A549 (cell line): ENCODE results near the gene AMELY. TPM values are rescaled to one million over a fixed set of nuclear protein-coding genes. Genes with fewer than 3 reads are reported as not detected.

ENCODE experiments used
- ATAC-seq, 2 experiments: fragments of 200-7000 bp in 1 of 2; fragments of >200 bp in 1 of 2; cut with Nextera tagmentation in 1 of 2; cut with Tn5 transposase in 1 of 2; 3 replicates each; pipeline versions ENCODE4 v1.8.0 to v1.9.1; 2018 to 2020; ENCODE audit warnings: mild to moderate bottlenecking in 1 of 2, moderate library complexity in 1 of 2
- CTCF ChIA-PET: fragments of 300-600 bp; sonication (Branson Sonifier 250); formaldehyde crosslinking; extraction: SDS; loops from one replicate; lab custom pipeline; 2021; ENCODE audit warnings: antibody characterized with exemption, inconsistent platforms; lab: Yijun Ruan, JAX
- POLR2A ChIA-PET: fragments of 350-600 bp; formaldehyde crosslinking; extraction: SDS; loops from one replicate; lab custom pipeline; 2021; ENCODE audit warnings: antibody characterized with exemption, inconsistent platforms; lab: Yijun Ruan, JAX
- DNase-seq, 2 experiments: peaks; one replicate each; pipeline versions ENCODE4 v3.0.0 to v3.0.0-alpha.2; 2011 to 2016; ENCODE audit warnings: low read depth in 1 of 2, low spot score in 1 of 2
- FAIRE-seq: peaks from 2 replicates; lab custom pipeline; 2011; peaks lifted over from hg19 to GRCh38; lab: Jason Lieb, UNC
- H3K27ac ChIP-seq, 2 experiments: fragments of >200 bp; sonication (Bioruptor Twin); formaldehyde crosslinking; 3 replicates each; pipeline ENCODE4 v1.5.1; 2016 to 2017
- H3K4me1 ChIP-seq: fragments of >200 bp; sonication (Bioruptor Twin); formaldehyde crosslinking; 3 replicates; pipeline ENCODE4 v1.6.1; 2016
- H3K4me2 ChIP-seq: fragments of >200 bp; sonication (Bioruptor Twin); formaldehyde crosslinking; 3 replicates; pipeline ENCODE4 v1.6.1; 2016
- H3K4me3 ChIP-seq: fragments of >200 bp; sonication (Bioruptor Twin); formaldehyde crosslinking; 3 replicates; pipeline ENCODE4 v1.5.1; 2016
- H3K9me3 ChIP-seq: fragments of >200 bp; sonication (Bioruptor Twin); formaldehyde crosslinking; 3 replicates; pipeline ENCODE4 v1.6.1; 2016
- CBX2 ChIP-seq: fragments of 200-600 bp; sonication (generic); IDR thresholded peaks from 2 replicates; pipeline ENCODE4 v1.6.1; 2016; ENCODE audit warnings: low read depth, mild to moderate bottlenecking, borderline replicate concordance
- EHMT2 ChIP-seq: fragments of 200-600 bp; sonication (generic); IDR thresholded peaks from 2 replicates; pipeline ENCODE4 v1.6.1; 2016; ENCODE audit warnings: antibody characterized with exemption, low read depth, mild to moderate bottlenecking, moderate library complexity
- EP300 ChIP-seq, 2 experiments: fragments of >200 bp; sonication (Bioruptor Twin); formaldehyde crosslinking; IDR thresholded peaks; 2 replicates in 1 of 2; 3 replicates in 1 of 2; pipeline ENCODE4 v1.6.1; 2016 to 2017
- HDAC2 ChIP-seq: fragments of 200-600 bp; sonication (generic); IDR thresholded peaks from 2 replicates; pipeline ENCODE4 v1.6.1; 2016
- HEYL ChIP-seq: fragments of 250-450 bp; sonication (Bioruptor Pico); IDR thresholded peaks from 2 replicates; pipeline ENCODE4 v1.8.0; 2021; ENCODE audit warnings: mild to moderate bottlenecking, moderate library complexity
- HOXB13 ChIP-seq: fragments of 250-450 bp; sonication (Bioruptor Pico); IDR thresholded peaks from 2 replicates; pipeline ENCODE4 v1.5.0; 2020; ENCODE audit warnings: low read depth, mild to moderate bottlenecking, moderate library complexity
- JUN ChIP-seq, 2 experiments: fragments of >200 bp; sonication (Bioruptor Twin); formaldehyde crosslinking; IDR thresholded peaks; 2 replicates in 1 of 2; 3 replicates in 1 of 2; pipeline ENCODE4 v1.6.1; 2016 to 2017
- KDM1A ChIP-seq: fragments of 200-600 bp; sonication (generic); IDR thresholded peaks from 2 replicates; pipeline ENCODE4 v1.6.1; 2016; ENCODE audit warnings: low read depth, mild to moderate bottlenecking
- PBX3 ChIP-seq: IDR thresholded peaks from 2 replicates; pipeline ENCODE4 v1.6.1; 2012
- POLR2A ChIP-seq: IDR thresholded peaks from 2 replicates; pipeline ENCODE4 v1.6.1; 2012; ENCODE audit warnings: mild to moderate bottlenecking, low read length
- RAD21 ChIP-seq, 2 experiments: fragments of >200 bp in 1 of 2; sonication (Bioruptor Twin) in 1 of 2; formaldehyde crosslinking in 1 of 2; IDR thresholded peaks in 1 of 2; conservative IDR thresholded peaks in 1 of 2; 2 replicates in 1 of 2; 3 replicates in 1 of 2; pipeline ENCODE4 v1.6.1; 2012 to 2018; ENCODE audit warnings: inconsistent platforms in 1 of 2
- RNF2 ChIP-seq: fragments of 200-600 bp; sonication (generic); IDR thresholded peaks from 2 replicates; pipeline ENCODE4 v1.6.1; 2016; ENCODE audit warnings: low read depth, mild to moderate bottlenecking, antibody characterized with exemption, moderate library complexity, borderline replicate concordance
- TFCP2L1 ChIP-seq: fragments of 250-450 bp; sonication (Bioruptor Pico); IDR thresholded peaks from 2 replicates; pipeline ENCODE4 v1.5.0; 2021; ENCODE audit warnings: mild to moderate bottlenecking
- ZNF302 ChIP-seq: fragments of 250-450 bp; sonication (Bioruptor Pico); IDR thresholded peaks from 2 replicates; pipeline ENCODE4 v1.9.0; 2021; ENCODE audit warnings: inconsistent platforms, mild to moderate bottlenecking, moderate library complexity
- WGBS: methylation state at CpG from one replicate; pipeline ENCODE4 v1.1.6; 2017; ENCODE audit errors: missing lambda C conversion rate; 5-methylcytosine and 5-hydroxymethylcytosine counted together
- polyA plus RNA-seq, 4 experiments: library from polyadenylated mRNA; depleted of rRNA in 3 of 4; stranded (reverse); fragments of >200 nt; fragmentation: RNase III in 1 of 4; extraction: RNeasy Plus Mini Kit Qiagen cat#74134 plus additional on column Dnase treatment in 1 of 4; gene quantifications; 2 replicates in 3 of 4; 3 replicates in 1 of 4; pipeline ENCODE4 v1.2.3, GENCODE V29; 2011 to 2017
- TF ChIP-seq, protein P1 (sequence below): fragments of 250-450 bp; sonication (Bioruptor Pico); IDR thresholded peaks from 2 replicates; pipeline ENCODE4 v1.5.0; 2021; ENCODE audit warnings: mild to moderate bottlenecking, moderate library complexity, borderline replicate concordance
- TF ChIP-seq, protein P2 (sequence below): IDR thresholded peaks from 2 replicates; pipeline ENCODE4 v1.6.1; 2012; ENCODE audit warnings: low read depth, borderline replicate concordance
- TF ChIP-seq, protein P3 (sequence below): fragments of >200 bp; sonication (Bioruptor Twin); formaldehyde crosslinking; IDR thresholded peaks from 3 replicates; pipeline ENCODE4 v1.6.1; 2016

AMELY gene
- polyA plus RNA-seq, 2 of the 4 experiments (the other 2 are of a cell fraction): not detected

DNA sequence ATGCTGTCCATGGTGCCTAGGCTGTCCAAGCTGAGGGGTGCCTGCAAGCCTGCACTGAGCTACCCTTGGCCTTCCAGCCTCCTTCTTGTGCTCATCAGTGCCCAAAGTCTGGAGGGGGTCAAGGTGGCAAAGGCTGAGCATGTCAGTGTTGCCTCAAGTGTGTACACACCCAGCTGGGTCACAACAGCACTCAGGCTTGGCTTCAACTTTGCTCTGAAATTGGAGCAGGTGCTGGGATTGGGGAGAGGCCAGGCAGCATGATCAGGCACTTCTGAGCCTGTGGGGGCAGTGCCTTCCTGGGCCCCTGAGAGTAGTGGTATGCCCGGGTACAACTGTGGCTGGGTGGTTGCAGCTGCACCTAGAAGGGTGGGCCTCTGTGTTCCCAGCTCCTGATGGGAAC is 17.7 kb upstream of the AMELY start:
- CTCF ChIA-PET: no interaction called here
- ATAC-seq: no peak
- TF ChIP-seq HEYL (CRISPR knock-in tag) (no peak), HDAC2 (no peak), RAD21 (conservative IDR thresholded peaks at IDR 0.05 in 1 of 2, IDR thresholded peaks at IDR 0.05 in 1 of 2) (no peak), RNF2 (no peak), ZNF302 (no peak), HOXB13 (CRISPR knock-in tag) (no peak), EP300 (IDR thresholded peaks at IDR 0.05) (no peak), POLR2A (no peak), KDM1A (no peak), TFCP2L1 (CRISPR knock-in tag) (no peak)
- TF ChIP-seq, protein P1, sequence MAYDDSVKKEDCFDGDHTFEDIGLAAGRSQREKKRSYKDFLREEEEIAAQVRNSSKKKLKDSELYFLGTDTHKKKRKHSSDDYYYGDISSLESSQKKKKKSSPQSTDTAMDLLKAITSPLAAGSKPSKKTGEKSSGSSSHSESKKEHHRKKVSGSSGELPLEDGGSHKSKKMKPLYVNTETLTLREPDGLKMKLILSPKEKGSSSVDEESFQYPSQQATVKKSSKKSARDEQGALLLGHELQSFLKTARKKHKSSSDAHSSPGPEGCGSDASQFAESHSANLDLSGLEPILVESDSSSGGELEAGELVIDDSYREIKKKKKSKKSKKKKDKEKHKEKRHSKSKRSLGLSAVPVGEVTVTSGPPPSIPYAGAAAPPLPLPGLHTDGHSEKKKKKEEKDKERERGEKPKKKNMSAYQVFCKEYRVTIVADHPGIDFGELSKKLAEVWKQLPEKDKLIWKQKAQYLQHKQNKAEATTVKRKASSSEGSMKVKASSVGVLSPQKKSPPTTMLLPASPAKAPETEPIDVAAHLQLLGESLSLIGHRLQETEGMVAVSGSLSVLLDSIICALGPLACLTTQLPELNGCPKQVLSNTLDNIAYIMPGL (CRISPR knock-in tag): no peak
- TF ChIP-seq, all 56 proteins: peak for 0
- Histone ChIP-seq H3K27ac (no peak overlapping the region), H3K4me2 (no peak overlapping the region), H3K9me3 (no peaks in the 10 kb centered on the region), H3K4me3 (no peak overlapping the region), H3K4me1 (no peaks in the 10 kb centered on the region)
- WGBS: no CpG with 5 or more reads among the region's 1 CpG
- no peak for DNase-seq
- POLR2A ChIA-PET: no interaction called here
- no peak for FAIRE-seq

- no peak for ATAC-seq
- H3K9me3 ChIP-seq: no peaks in the 10 kb centered on the region
Observed at GRCh38 chrY:6928265-6928664, 16.7 kb upstream of the AMELY start.

GRCh38 chrY:6921061-6921460 is 9.5 kb upstream of the AMELY start:
- no peak overlapping the region for H3K4me3 ChIP-seq
- POLR2A ChIA-PET: no interaction called here
- H3K27ac ChIP-seq: no peak overlapping the region
- TF ChIP-seq PBX3 (no peak), HEYL (CRISPR knock-in tag) (no peak)
- TF ChIP-seq, protein P2, sequence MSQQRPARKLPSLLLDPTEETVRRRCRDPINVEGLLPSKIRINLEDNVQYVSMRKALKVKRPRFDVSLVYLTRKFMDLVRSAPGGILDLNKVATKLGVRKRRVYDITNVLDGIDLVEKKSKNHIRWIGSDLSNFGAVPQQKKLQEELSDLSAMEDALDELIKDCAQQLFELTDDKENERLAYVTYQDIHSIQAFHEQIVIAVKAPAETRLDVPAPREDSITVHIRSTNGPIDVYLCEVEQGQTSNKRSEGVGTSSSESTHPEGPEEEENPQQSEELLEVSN: no peak
- DNase-seq: no peak
- no peak for ATAC-seq
- H3K4me2 ChIP-seq: no peak overlapping the region
- WGBS: 0% methylated on average over 2 of the region's 2 CpGs
- FAIRE-seq: no peak
- CTCF ChIA-PET: no interaction called here
- no peaks in the 10 kb centered on the region for H3K9me3 ChIP-seq
- no peaks in the 10 kb centered on the region for H3K4me1 ChIP-seq

More at GRCh38 chrY:6928265-6928664, 16.7 kb upstream of the AMELY start:
- POLR2A ChIA-PET: no interaction called here
- no peaks in the 10 kb centered on the region for H3K4me1 ChIP-seq
- FAIRE-seq (no peak), DNase-seq (no peak)
- no peak overlapping the region for H3K27ac ChIP-seq
- TF ChIP-seq ZNF302 (no peak), CBX2 (no peak)
- H3K4me3 ChIP-seq: no peak overlapping the region
- no peak overlapping the region for H3K4me2 ChIP-seq
- 0% methylated on average over 3 of the region's 4 CpGs for WGBS
- CTCF ChIA-PET: no interaction called here

DNA sequence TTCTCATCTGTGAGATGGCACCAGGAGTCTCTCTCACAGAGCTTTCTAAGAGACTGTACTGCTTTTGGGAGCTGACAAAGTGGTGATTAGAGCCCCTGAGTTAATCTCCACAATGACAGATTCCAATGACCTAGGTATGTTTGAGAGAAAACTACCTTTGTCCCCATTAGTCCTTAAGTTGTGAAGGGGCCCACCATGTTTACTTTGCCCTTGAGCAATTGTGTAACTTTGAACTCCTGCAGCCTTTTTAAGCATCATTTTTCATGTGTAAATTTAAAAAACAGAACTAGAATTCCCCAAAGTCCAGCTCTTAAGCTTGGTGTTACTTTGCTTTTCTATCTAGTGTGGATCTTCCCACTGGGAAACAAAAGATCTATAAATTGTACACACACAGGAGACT is 1.8 kb upstream of the AMELY start:
- no peak overlapping the region for H3K4me2 ChIP-seq
- H3K4me1 ChIP-seq: no peaks in the 10 kb centered on the region
- no peak overlapping the region for H3K27ac ChIP-seq
- DNase-seq (no peak), FAIRE-seq (no peak), ATAC-seq (no peak)
- no peaks in the 10 kb centered on the region for H3K9me3 ChIP-seq
- TF ChIP-seq JUN (IDR thresholded peaks at IDR 0.05): no peak
- TF ChIP-seq, protein P1 (CRISPR knock-in tag): no peak
- TF ChIP-seq HEYL (CRISPR knock-in tag): no peak
- TF ChIP-seq, protein P3, sequence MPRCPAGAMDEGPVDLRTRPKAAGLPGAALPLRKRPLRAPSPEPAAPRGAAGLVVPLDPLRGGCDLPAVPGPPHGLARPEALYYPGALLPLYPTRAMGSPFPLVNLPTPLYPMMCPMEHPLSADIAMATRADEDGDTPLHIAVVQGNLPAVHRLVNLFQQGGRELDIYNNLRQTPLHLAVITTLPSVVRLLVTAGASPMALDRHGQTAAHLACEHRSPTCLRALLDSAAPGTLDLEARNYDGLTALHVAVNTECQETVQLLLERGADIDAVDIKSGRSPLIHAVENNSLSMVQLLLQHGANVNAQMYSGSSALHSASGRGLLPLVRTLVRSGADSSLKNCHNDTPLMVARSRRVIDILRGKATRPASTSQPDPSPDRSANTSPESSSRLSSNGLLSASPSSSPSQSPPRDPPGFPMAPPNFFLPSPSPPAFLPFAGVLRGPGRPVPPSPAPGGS: no peak
- no peak for TF ChIP-seq RAD21 (conservative IDR thresholded peaks at IDR 0.05 in 1 of 2, IDR thresholded peaks at IDR 0.05 in 1 of 2)
- no peak for TF ChIP-seq EHMT2
- CTCF ChIA-PET: no interaction called here
- H3K4me3 ChIP-seq: no peak overlapping the region
- POLR2A ChIA-PET: no interaction called here
